A673 (cell line): ENCODE results near the gene KLHL14. TPM values are rescaled to one million over a fixed set of nuclear protein-coding genes. Genes with fewer than 3 reads are reported as not detected.
A peak's percentile ranks its signal among the peaks of the same experiment; 100 is the strongest.

ENCODE experiments used
- BruUV-seq: library from RNA; stranded (reverse); fragments of 400-500 nt; replicated peaks from 2 replicates; lab custom pipeline; 2021; lab: Mats Ljungman, UMichigan
- CTCF ChIA-PET: fragments of 300-600 bp; sonication (Branson Sonifier 250); formaldehyde crosslinking; loops from one replicate; lab custom pipeline; 2022; ENCODE audit warnings: antibody characterized with exemption; lab: Charles Lee
- POLR2A ChIA-PET: fragments of 300-600 bp; sonication (Branson Sonifier 250); formaldehyde crosslinking; loops from one replicate; lab custom pipeline; 2022; ENCODE audit warnings: antibody characterized with exemption; ENCODE audit not compliant: low non-redundant PET; lab: Charles Lee
- DNase-seq: peaks from one replicate; pipeline ENCODE4 v3.0.0-alpha.2; 2015; ENCODE audit warnings: low spot score
- H3K27ac ChIP-seq: fragments of 200-600 bp; sonication (generic); 2 replicates; pipeline ENCODE4 v1.5.1; 2016; ENCODE audit warnings: mixed run types, low read depth, mild to moderate bottlenecking, mixed read lengths, antibody characterized with exemption, low read length; ENCODE audit not compliant: poor library complexity, severe bottlenecking
- H3K27me3 ChIP-seq: fragments of 200-600 bp; sonication (generic); replicated peaks from 2 replicates; pipeline ENCODE4 v1.6.1; 2017; ENCODE audit warnings: mixed run types, low read depth, mild to moderate bottlenecking, mixed read lengths, antibody characterized with exemption, low read length; ENCODE audit not compliant: insufficient read depth, poor library complexity
- H3K36me3 ChIP-seq: fragments of 200-600 bp; sonication (generic); 2 replicates; pipeline ENCODE4 v1.6.1; 2016; ENCODE audit warnings: mixed run types, mild to moderate bottlenecking, mixed read lengths, antibody characterized with exemption, low read length; ENCODE audit not compliant: insufficient read depth, poor library complexity, severe bottlenecking
- H3K4me1 ChIP-seq: fragments of 200-600 bp; sonication (generic); 2 replicates; pipeline ENCODE4 v1.6.1; 2017; ENCODE audit warnings: mixed run types, mild to moderate bottlenecking, mixed read lengths, antibody characterized with exemption, low read length; ENCODE audit not compliant: insufficient read depth, poor library complexity, severe bottlenecking
- H3K4me3 ChIP-seq: fragments of 200-600 bp; sonication (generic); 2 replicates; pipeline ENCODE4 v1.5.1; 2016; ENCODE audit warnings: low read depth, mixed run types, mild to moderate bottlenecking, mixed read lengths, low read length; ENCODE audit not compliant: poor library complexity, severe bottlenecking
- H3K9me3 ChIP-seq: fragments of 200-600 bp; sonication (generic); 2 replicates; pipeline ENCODE4 v1.6.1; 2016; ENCODE audit warnings: mixed run types, low read depth, mild to moderate bottlenecking, mixed read lengths, antibody characterized with exemption, low read length; ENCODE audit not compliant: poor library complexity, severe bottlenecking
- CTCF ChIP-seq: fragments of 300-800, 200-600 bp; sonication (generic); conservative IDR thresholded peaks from 2 replicates; pipeline ENCODE4 v1.5.1; 2017; ENCODE audit warnings: low read depth, mild to moderate bottlenecking, antibody characterized with exemption, low read length, moderate library complexity, mixed read lengths
- EZH2 ChIP-seq: fragments of 200-600 bp; sonication (generic); IDR thresholded peaks from 2 replicates; pipeline ENCODE4 v1.6.1; 2017; ENCODE audit warnings: borderline replicate concordance, low read depth, mild to moderate bottlenecking, mixed read lengths, antibody characterized with exemption, low read length; ENCODE audit not compliant: poor library complexity, severe bottlenecking
- intact Hi-C: fragments of 100-400 bp; cut with micrococcal nuclease; formaldehyde crosslinking; loops from one replicate; pipeline ENCODE4 v1.10.0; 2022; ENCODE audit not compliant: unreplicated experiment
- total RNA-seq: library from RNA; stranded (reverse); gene quantifications from 2 replicates; pipeline ENCODE4 v1.2.3, GENCODE V29; 2021

Gene KLHL14
- total RNA-seq, 1 experiment from 2014 or later = 2.3 TPM

- H3K36me3 ChIP-seq = no peaks in the 10 kb centered on the region
- TF ChIP-seq EZH2 (no peak), CTCF (no peak)
- no TSS peak for BruUV-seq
- no peak for DNase-seq
- H3K4me1 ChIP-seq = no peaks in the 10 kb centered on the region
- ChIA-PET POLR2A (no interaction called here), CTCF (no interaction called here)
- H3K9me3 ChIP-seq = no peaks in the 10 kb centered on the region
- peak overlapping the region; percentile 44 for H3K4me3 ChIP-seq
- peaks cover 28% of the 10 kb centered on the region for H3K27me3 ChIP-seq
- intact Hi-C loops = no loop called here
- H3K27ac ChIP-seq = no peak overlapping the region
Measured at GRCh38 chr18:32770054-32770665, 2.7 kb downstream of the KLHL14 start.

GRCh38 chr18:32769586-32770053 is 3.2 kb downstream of the KLHL14 start:
- no peaks in the 10 kb centered on the region for H3K4me1 ChIP-seq
- peak overlapping the region; percentile 44 for H3K4me3 ChIP-seq
- ChIA-PET CTCF (no interaction called here), POLR2A (no interaction called here)
- BruUV-seq = no TSS peak
- intact Hi-C loops = no loop called here
- no peak for DNase-seq
- H3K27me3 ChIP-seq = peaks cover 28% of the 10 kb centered on the region
- no peaks in the 10 kb centered on the region for H3K9me3 ChIP-seq
- no peak overlapping the region for H3K27ac ChIP-seq
- H3K36me3 ChIP-seq = no peaks in the 10 kb centered on the region
- TF ChIP-seq EZH2 = no peak
- no peak for TF ChIP-seq CTCF

- POLR2A ChIA-PET = no interaction called here
- H3K27me3 ChIP-seq = peaks cover 28% of the 10 kb centered on the region
- intact Hi-C loops = no loop called here
- H3K36me3 ChIP-seq = no peaks in the 10 kb centered on the region
- no peak overlapping the region for H3K27ac ChIP-seq
- TF ChIP-seq CTCF = no peak
- TF ChIP-seq EZH2 = no peak
- no peak overlapping the region for H3K4me3 ChIP-seq
- DNase-seq = no peak
- CTCF ChIA-PET = no interaction called here
- no peaks in the 10 kb centered on the region for H3K9me3 ChIP-seq
- BruUV-seq = no TSS peak
- H3K4me1 ChIP-seq = no peaks in the 10 kb centered on the region
Measured at GRCh38 chr18:32769071-32769585, 3.7 kb downstream of the KLHL14 start.
